ENCODE data around the gene PDGFD. TPM values are rescaled to one million over a fixed set of nuclear protein-coding genes. Genes with fewer than 3 reads are reported as not detected.

The PDGFD gene
- total RNA-seq, 1 donor from 2014 or later = 17.2 TPM

DNA sequence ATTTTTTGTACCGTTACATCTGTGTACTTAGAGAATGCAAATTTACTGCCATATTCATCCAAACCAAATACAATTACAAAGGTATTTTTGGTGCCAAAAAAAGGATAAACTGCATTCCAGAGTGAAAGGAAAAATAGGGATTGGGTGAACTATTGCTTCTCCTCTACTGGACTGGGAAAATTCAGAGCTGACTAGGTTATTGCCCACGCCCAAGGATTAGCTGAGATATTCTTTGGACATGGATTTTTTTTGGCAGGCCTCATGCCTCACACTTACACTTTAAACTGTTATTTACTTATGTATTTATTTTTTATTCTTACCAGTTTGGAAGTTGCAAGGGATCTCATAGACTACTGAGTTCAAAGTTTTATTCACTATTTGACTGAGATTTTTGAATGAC, 203.8 kb downstream of the PDGFD start:
- H3K27me3 Mint-ChIP-seq (ENCODE audit: unreplicated experiment) = no peaks in the 10 kb centered on the region
- no peaks in the 10 kb centered on the region for H3K9me3 Mint-ChIP-seq (ENCODE audit: unreplicated experiment)
- H3K27ac Mint-ChIP-seq (ENCODE audit: unreplicated experiment) = no peak overlapping the region
- peaks cover 4% of the 10 kb centered on the region for H3K4me1 Mint-ChIP-seq (ENCODE audit: unreplicated experiment)
- H3K4me3 Mint-ChIP-seq (ENCODE audit: unreplicated experiment) = no peak overlapping the region
- no peak for DNase-seq (ENCODE audit: low spot score)
- H3K36me3 Mint-ChIP-seq (ENCODE audit: low read depth, unreplicated experiment) = no peaks in the 10 kb centered on the region
- TF ChIP-seq, protein P1, sequence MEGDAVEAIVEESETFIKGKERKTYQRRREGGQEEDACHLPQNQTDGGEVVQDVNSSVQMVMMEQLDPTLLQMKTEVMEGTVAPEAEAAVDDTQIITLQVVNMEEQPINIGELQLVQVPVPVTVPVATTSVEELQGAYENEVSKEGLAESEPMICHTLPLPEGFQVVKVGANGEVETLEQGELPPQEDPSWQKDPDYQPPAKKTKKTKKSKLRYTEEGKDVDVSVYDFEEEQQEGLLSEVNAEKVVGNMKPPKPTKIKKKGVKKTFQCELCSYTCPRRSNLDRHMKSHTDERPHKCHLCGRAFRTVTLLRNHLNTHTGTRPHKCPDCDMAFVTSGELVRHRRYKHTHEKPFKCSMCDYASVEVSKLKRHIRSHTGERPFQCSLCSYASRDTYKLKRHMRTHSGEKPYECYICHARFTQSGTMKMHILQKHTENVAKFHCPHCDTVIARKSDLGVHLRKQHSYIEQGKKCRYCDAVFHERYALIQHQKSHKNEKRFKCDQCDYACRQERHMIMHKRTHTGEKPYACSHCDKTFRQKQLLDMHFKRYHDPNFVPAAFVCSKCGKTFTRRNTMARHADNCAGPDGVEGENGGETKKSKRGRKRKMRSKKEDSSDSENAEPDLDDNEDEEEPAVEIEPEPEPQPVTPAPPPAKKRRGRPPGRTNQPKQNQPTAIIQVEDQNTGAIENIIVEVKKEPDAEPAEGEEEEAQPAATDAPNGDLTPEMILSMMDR (IDR thresholded peaks at IDR 0.05; ENCODE audit: unreplicated experiment) = no peak

DNA sequence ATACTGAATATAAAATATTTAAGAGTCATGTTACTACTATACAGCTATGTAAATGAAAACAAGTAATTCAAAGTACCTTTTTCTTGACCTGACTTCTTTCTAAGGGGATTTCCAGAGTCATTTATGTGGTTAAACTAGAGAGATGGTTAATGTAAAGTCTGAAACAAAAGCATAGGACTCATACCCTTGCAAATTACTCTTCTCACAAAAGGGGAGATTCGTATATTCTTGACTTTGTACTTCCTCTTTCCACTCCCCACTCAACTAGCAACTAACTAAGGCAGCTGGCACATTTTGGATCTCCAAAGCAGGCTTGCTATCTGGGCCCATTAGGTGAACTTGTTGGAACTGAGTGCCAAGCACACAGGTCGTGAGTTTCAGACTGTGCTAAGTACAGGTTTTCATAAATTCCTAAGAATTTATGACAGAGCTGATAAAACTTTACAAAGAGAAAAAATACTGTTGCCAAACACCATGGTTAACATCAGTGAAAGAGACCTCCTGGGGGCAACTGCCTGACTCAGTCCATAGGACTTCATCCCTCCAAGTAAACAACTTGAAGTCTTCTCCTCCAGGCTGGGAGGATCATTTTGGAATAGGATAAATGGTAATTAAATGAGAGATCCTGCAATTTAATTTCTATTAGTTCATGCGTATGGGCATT, 204.5 kb downstream of the PDGFD start:
- Mint-ChIP-seq H3K4me1 (ENCODE audit: unreplicated experiment) (peaks cover 4% of the 10 kb centered on the region), H3K9me3 (ENCODE audit: unreplicated experiment) (no peaks in the 10 kb centered on the region), H3K36me3 (ENCODE audit: low read depth, unreplicated experiment) (no peaks in the 10 kb centered on the region), H3K4me3 (ENCODE audit: unreplicated experiment) (no peak overlapping the region), H3K27ac (ENCODE audit: unreplicated experiment) (no peak overlapping the region), H3K27me3 (ENCODE audit: unreplicated experiment) (no peaks in the 10 kb centered on the region)
- TF ChIP-seq, protein P1 (IDR thresholded peaks at IDR 0.05; ENCODE audit: unreplicated experiment) = no peak
- no peak for DNase-seq (ENCODE audit: low spot score)

DNA sequence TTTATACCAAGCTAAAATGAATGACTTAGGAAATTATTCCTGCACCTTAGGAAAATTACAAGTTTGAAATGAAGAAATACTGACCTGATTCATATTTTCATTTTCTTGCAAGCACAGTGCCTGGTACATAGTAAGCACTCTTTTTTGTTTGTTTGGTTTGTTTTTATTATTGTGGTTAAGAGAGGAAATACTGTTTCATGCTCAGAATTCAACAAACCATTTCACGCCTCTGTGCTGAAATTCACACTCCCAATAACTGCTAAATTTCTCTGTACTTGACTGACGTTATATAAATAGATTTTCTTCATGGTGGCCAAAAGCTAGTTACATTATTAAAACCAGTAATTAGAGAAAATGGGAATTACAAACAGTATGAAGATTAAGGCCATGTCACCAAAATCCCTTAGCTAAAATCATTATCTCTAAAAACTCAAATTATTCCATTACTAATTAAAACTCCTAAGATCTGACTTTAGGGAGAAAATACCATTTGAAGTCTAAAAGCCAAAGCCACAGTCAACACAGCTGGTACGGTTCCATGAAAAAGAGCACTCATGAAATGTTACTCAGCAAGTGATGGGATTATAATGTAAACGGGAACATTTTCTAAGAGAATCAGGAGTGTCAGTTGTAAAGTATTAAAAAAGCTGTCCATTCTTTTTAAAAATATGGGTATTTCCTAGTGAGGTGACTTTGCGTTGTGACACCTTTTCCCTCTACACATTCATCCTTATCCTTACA, 205.3 kb downstream of the PDGFD start:
- Mint-ChIP-seq H3K9me3 (ENCODE audit: unreplicated experiment) (no peaks in the 10 kb centered on the region), H3K27me3 (ENCODE audit: unreplicated experiment) (no peaks in the 10 kb centered on the region), H3K4me3 (ENCODE audit: unreplicated experiment) (no peak overlapping the region), H3K27ac (ENCODE audit: unreplicated experiment) (no peak overlapping the region), H3K36me3 (ENCODE audit: low read depth, unreplicated experiment) (no peaks in the 10 kb centered on the region), H3K4me1 (ENCODE audit: unreplicated experiment) (peaks cover 4% of the 10 kb centered on the region)
- TF ChIP-seq, protein P1 (IDR thresholded peaks at IDR 0.05; ENCODE audit: unreplicated experiment) = no peak
- no peak for DNase-seq (ENCODE audit: low spot score)

DNA sequence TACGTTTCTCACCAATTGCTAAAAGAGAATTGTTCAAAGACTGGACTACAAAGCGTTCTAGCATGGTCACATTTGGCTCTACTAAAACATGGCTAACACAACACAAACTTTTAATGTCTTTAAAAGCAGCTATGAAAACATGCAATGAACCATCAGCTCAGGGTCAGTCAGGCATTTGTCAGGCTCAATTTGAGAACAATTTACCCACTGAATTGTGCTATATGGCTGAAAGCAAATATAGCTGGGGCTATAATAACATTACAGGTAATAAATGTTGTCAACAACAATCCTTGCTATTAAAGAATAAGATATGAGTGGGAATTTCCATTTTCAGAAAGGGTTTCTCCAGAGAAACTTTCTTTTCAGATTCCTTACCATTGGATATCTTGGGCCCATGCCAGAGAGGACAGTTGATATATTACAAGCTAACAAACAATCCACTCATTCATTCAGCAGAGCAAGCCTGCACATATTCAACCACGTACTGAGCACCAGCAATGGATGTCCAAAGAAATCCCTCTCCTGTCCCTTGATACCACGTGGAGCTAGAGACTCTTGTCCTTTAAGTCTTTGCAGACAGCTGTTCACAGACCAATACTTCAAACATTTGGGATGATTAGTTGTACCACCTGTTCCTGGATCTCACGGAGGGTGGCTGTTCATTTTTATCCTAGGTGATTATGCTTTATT, 210.0 kb downstream of the PDGFD start:
- Mint-ChIP-seq H3K36me3 (ENCODE audit: low read depth, unreplicated experiment) (no peaks in the 10 kb centered on the region), H3K27me3 (ENCODE audit: unreplicated experiment) (peaks cover 2% of the 10 kb centered on the region), H3K4me3 (ENCODE audit: unreplicated experiment) (no peak overlapping the region), H3K9me3 (ENCODE audit: unreplicated experiment) (no peaks in the 10 kb centered on the region), H3K4me1 (ENCODE audit: unreplicated experiment) (peaks cover 4% of the 10 kb centered on the region), H3K27ac (ENCODE audit: unreplicated experiment) (no peak overlapping the region)
- DNase-seq (ENCODE audit: low spot score) = no peak
- TF ChIP-seq, protein P1 (IDR thresholded peaks at IDR 0.05; ENCODE audit: unreplicated experiment) = no peak
